GM18909 (cell line): Measurements from ENCODE around the gene PCNA.
"Not testable (repeated sequence)": the region's sequence is repeated elsewhere in the genome, so short reads cannot be mapped to it uniquely, and the experiment has no call there.

Experiments used
- ATAC-seq: cut with Tn5 transposase; IDR thresholded peaks from one replicate; pipeline ENCODE4 v1.9.1; 2021; ENCODE audit warnings: mild to moderate bottlenecking; ENCODE audit not compliant: unreplicated experiment, poor library complexity

PCNA gene

GRCh38 chr20:5104479-5104878 lies 15.3 kb downstream of the PCNA start:
- ATAC-seq, result no peak

DNA sequence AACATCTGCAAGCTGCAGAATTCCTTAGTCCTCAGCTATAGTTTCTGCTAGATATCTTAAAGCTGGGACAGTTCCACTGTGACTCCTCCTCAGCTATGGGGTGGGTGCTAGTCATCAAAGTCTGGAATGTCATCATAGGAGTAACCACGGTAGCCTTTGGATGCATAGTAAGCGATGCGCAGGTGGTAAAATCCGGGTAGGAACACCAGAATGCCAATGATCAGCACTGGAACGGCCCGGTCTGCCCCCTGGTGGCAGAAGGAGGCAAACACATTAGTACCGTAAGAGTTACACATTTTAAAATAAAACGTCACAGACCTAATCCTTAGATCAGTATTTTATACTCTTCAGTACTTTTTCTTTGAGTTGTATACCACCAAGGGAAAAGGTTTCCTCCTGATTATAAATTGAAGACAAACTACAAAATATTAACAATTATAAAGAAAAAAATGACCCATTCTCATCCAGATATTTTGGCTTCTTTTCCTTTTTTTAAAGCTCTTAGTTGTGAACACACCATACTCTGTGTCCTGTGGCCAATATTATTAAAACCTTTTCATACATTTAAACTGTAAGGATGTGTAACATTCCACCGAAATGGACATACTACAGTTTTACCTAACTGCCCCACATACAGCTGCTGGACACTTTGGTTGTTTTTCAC lies 18.9 kb downstream of the PCNA start:
- ATAC-seq, result no peak

DNA sequence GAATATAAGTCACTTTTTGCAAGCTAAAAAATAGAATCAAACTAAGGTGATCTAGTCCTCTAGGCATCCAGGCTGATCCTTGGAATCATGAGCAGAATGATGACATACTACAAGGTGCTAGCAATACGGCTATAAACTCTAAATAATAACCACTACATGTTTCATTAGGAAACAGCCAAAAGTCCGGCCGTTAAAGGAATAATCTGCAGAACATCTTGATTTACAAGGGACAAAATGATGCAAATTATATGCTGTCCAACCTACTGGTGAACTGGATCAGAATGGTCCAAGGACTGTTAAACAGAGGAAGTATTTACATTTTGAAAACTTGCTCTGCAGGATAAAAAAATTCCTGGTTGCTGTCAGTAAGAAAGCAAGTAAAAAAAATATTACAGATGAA lies 19.8 kb downstream of the PCNA start:
- ATAC-seq, result not testable (repeated sequence)

GRCh38 chr20:5099009-5099408 lies 20.7 kb downstream of the PCNA start:
- not testable (repeated sequence) for ATAC-seq

DNA sequence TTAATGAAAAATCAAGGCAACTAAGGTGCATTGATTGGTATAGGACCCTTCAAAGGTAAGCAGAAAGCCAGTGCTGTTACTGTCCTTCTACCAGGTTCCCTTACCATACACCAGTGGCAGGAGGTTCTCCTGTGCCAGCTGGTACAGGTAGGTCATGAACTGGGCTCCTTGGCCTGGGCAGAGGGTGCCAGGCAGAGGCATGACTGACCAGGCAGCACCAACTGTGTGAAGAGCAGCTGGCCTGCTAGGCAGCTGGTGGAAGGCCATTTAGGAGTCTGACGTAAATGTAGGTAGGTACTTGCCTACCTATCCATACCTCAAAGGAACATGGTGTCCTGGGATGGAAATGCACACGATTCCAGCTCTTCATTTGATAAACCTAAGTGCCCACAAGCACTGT lies 23.3 kb downstream of the PCNA start:
- no peak for ATAC-seq

DNA sequence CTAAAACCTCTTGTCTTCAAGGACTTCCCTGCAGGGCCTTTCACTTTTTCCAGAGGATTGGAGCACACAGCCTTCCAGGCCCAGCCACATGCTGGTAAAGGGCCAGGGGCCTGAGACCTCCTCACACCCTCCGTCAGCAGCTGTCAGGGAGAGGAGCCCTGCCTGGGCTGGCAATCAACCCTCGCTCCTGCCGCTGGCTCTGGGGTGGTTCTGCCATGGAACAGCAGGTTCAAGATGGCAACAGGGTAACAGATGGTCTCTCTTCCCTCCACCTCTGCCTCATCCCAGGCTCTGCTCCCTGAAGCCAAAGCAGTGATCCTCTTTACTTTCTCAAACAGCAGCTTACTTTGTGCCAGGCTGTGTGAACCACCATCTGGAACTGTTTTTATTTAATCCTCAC lies 23.8 kb downstream of the PCNA start:
- no peak for ATAC-seq

DNA sequence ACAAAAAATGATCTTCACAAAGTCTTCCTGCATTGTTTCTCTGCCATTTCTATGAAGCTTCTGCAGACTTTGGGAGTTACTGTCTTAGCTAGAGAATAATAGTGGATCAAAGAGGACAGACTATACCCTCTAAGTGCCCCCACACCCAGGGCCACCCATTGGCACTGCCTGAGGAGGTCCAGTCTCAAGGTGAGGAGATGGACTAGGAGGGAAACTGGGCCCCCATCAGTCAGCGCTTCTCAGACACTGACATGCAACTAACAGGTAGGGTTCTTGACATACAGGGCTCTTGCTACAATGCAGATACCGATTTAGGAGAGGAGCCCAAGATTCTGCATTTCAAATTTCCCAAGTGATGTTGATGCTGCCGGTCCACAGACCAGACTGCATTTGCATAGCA lies 24.3 kb downstream of the PCNA start:
- no peak for ATAC-seq

- no peak for ATAC-seq
These were observed 26.9 kb downstream of the PCNA start for GRCh38 chr20:5092765-5093339.

DNA sequence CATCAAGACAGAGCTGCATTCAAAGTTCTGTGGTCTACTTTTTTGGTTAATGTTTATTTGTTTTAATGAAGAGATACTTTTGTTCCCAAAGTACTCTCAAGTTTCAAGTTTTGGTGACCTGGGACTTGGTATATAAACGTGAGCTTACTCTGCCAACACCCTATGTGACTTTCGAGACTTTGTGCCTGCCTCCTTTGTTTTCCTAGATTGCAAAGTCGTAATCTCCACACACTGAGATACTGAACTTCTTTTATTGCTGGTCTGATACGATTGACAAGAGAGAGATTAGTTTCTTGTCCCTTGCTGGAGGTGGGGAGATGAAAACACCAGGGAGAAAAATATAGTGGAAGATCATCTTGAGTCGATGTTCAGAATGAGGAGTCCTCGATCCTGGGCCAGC lies 27.9 kb downstream of the PCNA start:
- no peak for ATAC-seq

DNA sequence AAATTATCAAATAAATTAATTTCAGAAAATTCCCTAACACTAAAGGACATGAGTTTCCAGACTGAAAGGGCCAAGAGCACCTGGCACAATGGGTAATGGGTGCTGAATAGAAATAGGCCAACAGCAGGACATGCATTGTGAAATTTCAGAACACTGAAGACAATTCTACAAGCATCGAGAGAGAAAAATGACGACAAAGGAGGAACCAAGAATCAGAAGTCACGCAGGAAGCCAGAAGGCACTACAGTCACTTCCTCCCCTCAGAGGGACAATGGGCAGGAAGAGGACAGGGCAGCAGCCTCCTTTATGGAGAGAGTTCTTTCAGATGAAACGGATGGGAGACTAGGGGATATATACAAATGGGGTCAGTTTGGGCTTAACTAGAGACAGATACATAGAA lies 29.6 kb downstream of the PCNA start:
- no peak for ATAC-seq

GRCh38 chr20:5088688-5089087 lies 31.1 kb downstream of the PCNA start:
- ATAC-seq, result no peak

DNA sequence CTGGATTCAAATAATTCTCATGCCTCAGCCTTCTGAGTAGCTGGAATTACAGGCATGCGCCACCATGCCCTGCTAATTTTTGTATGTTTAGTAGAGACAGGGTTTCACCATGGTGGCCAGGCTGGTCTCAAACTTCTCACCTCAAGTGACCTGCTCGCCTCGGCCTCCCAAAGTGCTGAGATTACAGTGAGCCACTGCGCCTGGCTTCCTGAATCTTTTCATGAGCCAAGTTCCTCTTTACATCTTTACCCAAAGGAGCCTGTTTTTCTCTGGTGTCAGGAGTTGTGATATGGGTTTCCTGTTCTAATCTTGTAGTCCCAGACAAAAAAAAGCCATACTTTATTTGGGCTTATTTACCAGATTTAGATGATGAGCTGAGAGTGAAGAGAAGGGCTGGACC lies 34.4 kb downstream of the PCNA start:
- ATAC-seq, result no peak

GRCh38 chr20:5080384-5080877 lies 39.3 kb downstream of the PCNA start:
- ATAC-seq, result no peak

DNA sequence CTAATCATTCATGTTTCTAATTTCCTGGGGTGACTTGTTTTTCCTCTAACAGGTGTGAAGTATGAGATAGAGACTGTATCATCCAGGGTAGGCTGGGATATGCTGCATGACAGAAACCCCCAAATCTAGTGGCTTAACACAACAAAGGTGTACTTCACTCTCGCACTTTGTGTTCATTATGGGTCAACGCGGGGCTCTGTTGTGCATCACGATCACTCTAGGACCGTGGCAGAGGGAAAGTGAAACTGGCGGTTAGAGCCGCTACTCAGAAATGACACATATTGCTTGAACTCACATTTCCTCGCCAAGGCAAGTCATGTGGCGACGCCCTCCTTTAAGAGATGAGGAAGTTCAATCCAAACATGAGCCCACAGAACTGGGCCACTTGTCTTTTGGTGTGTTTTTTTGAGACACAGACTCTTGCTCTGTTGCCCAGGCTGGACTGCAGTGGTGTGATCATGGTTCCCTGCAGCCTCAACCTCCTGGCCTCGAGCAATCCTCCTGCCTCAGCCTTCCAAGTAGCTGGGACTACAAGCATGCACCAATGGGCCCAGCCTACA lies 41.3 kb downstream of the PCNA start:
- ATAC-seq, result peak; percentile 97

GRCh38 chr20:5077761-5078387 lies 41.9 kb downstream of the PCNA start:
- no peak for ATAC-seq

DNA sequence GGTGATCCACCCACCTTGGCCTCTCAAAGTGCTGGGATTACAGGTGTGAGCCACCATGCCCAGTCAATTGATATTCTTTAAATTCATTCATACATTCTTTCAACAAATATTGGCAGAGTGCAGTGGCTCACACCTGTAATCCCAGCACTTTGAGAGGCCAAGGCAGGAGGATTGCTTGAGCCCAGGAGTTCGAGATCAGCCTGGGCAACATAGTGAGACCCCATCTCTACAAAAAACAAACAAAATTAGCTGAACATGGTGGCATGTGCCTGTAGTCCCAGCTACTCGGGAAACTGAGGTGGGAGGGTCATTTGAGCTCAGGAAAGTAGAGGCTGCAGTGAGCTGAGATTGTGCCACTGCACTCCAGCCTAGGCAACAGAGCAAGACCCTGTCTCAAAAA lies 42.8 kb downstream of the PCNA start:
- ATAC-seq, result not testable (repeated sequence)

DNA sequence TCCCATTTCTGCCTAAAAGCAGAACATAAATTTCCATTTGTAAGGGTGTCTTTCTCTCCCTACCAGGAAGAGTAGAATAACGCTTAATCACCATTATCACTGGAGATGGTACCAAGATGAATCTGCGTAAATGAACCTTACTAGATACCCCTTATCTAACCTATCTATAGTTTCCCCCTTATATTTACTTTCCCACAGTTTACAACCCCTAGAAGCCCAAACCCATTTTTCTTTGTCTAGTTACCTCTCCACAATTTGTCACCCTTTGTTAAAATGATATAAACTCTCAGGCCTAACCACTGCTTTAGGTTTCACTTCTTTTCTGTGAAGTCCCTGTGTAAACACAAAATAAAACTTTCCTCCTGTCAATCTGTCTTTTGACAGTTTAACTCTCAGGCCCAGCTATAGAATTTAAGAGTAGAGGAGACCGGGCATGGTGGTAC lies 45.5 kb downstream of the PCNA start:
- no peak for ATAC-seq

DNA sequence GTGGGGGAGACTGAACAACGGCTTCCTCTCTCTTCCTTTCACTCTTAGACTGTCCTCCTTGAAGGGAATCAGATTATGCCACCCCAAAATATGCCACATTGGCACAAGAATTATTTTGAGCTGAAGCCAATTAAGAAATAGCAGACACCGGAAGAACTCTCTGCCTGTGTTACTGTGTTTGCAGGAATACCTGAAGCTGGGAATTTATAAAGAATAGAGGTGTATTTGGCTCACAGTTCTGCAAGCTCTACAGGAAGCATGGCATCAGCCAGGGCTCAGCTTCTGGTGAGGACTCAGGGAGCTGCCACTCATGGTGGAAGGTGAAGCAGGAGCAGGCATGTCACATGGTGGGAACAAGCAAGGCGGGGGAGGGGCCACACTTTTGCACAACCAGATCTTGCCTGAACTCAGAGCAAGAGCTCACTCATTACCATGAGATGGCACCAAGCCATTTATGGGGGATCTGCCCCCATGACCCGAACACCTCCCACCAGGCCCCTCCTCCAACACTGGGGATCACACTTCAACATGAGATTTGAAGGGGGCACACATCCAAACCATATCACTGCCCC lies 46.0 kb downstream of the PCNA start:
- ATAC-seq, result no peak

DNA sequence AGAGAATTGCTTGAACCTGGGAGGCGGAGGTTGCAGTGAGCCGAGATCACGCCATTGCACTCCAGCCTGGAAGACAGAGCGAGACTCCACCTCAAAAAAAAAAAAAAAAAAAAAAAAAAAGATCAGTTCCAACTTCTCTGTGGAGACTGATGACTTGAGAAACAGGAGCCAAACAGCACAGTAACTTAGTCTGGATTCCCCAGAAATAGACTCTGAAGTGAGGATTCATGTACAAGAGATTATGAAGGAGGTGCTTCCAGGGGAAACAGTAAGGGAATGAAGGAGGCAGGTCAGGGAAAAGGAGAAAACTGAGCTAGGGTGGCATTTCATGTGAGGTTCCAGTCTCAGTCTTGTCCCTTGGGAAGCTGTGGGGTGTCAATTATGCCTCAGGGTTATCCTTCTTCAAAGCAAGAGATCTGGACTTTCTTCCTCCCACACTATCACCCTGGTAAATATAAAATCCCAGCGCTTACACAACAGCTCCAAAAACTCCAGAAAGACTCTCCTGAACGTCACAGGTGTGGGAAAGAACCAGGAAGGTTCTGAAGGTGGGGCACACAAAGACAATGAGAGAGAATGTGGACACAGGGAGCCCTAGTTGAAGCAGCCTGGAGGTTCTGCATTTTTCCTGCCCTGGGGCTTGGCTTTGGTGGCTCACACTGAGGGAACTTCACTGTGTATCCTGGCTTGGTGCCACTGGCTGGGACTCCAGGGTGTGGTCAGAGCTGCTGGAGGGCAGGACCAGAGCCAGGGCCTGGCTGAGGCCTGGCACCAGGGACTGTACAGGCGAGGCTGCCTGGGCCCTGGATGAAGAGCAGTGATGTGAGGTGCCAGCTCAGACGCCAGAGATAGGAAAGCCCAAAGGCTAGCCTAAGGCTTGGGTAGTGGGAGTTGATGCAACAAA lies 46.8 kb downstream of the PCNA start:
- ATAC-seq, result no peak

DNA sequence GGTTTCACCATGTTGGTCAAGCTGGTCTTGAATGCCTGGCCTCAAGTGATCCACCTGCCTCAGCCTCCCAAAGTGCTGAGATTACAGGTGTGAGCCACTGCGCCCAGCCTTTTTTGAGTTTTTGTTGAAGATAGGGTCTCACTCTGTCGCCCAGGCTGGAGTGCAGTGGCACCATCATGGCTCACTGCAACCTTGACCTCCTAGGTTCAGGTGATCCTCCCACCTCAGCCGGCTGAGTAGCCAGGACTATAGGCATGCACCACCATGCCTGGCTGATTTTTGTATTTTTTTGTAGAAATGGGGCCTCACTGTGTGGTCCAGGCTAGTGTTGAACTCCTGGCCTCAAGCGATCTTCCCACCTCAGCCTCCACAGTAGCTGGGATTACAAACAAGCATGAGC lies 47.8 kb downstream of the PCNA start:
- not testable (repeated sequence) for ATAC-seq
